ENCODE results near the gene GLTPD2.

GLTPD2 gene

GRCh38 chr17:4836221-4836620, 47.5 kb downstream of the GLTPD2 start:
- H3K27me3 ChIP-seq (replicated peaks): no peaks in the 10 kb centered on the region
- no peak overlapping the region for H3K4me3 ChIP-seq (ENCODE audit: low read depth, low read length)
- DNase-seq: no peak
- no peaks in the 10 kb centered on the region for H3K36me3 ChIP-seq (replicated peaks)
- in situ Hi-C loops (cut with HindIII; ENCODE audit: low pct_ligation_motif_present, low sequenced_read_pairs): no loop called here
- no peak for TF ChIP-seq CTCF (IDR thresholded peaks at IDR 0.05; ENCODE audit: low read depth, low read length, missing control alignments)
- H3K27ac ChIP-seq: no peak overlapping the region

- no peak overlapping the region for H3K27ac ChIP-seq
- H3K27me3 ChIP-seq (replicated peaks): no peaks in the 10 kb centered on the region
- TF ChIP-seq CTCF (IDR thresholded peaks at IDR 0.05; ENCODE audit: low read depth, low read length, missing control alignments): no peak
- H3K36me3 ChIP-seq (replicated peaks): no peaks in the 10 kb centered on the region
- DNase-seq: no peak
- in situ Hi-C loops (cut with HindIII; ENCODE audit: low pct_ligation_motif_present, low sequenced_read_pairs): no loop called here
- H3K4me3 ChIP-seq (ENCODE audit: low read depth, low read length): no peak overlapping the region
Observed at GRCh38 chr17:4837471-4838308, 48.9 kb downstream of the GLTPD2 start.

GRCh38 chr17:4838309-4838785, 49.6 kb downstream of the GLTPD2 start:
- no peaks in the 10 kb centered on the region for H3K27me3 ChIP-seq (replicated peaks)
- H3K36me3 ChIP-seq (replicated peaks): no peaks in the 10 kb centered on the region
- H3K27ac ChIP-seq: no peak overlapping the region
- H3K4me3 ChIP-seq (ENCODE audit: low read depth, low read length): no peak overlapping the region
- no peak for DNase-seq
- TF ChIP-seq CTCF (IDR thresholded peaks at IDR 0.05; ENCODE audit: low read depth, low read length, missing control alignments): no peak
- in situ Hi-C loops (cut with HindIII; ENCODE audit: low pct_ligation_motif_present, low sequenced_read_pairs): no loop called here

- H3K27ac ChIP-seq: no peak overlapping the region
- no peaks in the 10 kb centered on the region for H3K36me3 ChIP-seq (replicated peaks)
- in situ Hi-C loops (cut with HindIII; ENCODE audit: low pct_ligation_motif_present, low sequenced_read_pairs): no loop called here
- no peak for DNase-seq
- TF ChIP-seq CTCF (IDR thresholded peaks at IDR 0.05; ENCODE audit: low read depth, low read length, missing control alignments): no peak
- H3K4me3 ChIP-seq (ENCODE audit: low read depth, low read length): no peak overlapping the region
- no peaks in the 10 kb centered on the region for H3K27me3 ChIP-seq (replicated peaks)
Observed at GRCh38 chr17:4839221-4839620, 50.5 kb downstream of the GLTPD2 start.

Measured in brain microvascular endothelial cell (primary cell).